ENCODE data around the gene GPHN.

GPHN gene

DNA sequence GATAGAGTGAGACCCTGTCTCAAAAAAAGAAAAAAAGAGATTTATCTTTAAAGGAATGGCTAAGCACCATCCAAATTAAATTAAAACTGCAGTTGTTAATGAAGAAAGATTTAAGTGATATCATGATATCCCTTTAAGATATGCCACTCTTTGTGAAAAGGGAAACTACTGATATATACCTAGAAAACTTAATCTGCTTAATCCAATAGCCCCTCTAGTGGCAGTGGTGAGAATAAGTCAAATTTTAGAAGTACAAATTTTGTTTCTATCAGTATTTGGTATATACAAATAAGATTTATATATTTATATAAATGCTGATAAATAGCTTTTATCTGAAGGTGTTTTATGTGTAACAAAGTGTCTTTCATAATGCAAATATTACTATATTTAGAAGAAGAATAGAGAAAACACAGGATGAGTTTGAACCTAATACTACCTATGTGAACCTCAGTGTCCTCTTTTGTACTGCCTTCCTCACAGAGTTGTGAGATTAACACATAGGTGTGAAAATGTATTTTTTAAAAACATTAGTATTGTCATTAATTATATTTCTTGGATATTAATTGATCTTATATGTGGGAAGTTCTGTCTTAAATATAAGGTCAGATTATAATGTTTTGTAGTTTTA lies 629.9 kb downstream of the GPHN start:
- no peak for DNase-seq (ENCODE audit: extremely low read depth in 1 of 2, low read depth in 1 of 2)

DNA sequence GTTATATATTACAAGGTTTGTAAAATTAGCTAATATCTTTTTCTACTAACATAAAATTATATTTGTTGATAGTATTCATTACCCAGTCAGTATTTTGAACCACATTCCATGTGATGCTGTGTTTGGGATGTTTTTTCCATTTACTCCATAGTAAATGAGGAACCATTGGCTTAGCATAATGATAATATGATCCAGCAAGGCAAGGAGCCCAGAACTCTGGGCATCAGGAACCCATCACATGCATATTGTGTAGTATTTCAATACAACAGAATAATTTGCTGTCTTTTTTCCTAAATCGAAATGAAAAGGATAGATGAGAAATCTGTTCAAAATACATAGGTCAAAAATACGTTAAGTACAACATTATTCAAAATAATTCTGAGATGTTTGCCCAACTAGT lies 632.6 kb downstream of the GPHN start:
- no peak for DNase-seq (ENCODE audit: extremely low read depth in 1 of 2, low read depth in 1 of 2)

DNA sequence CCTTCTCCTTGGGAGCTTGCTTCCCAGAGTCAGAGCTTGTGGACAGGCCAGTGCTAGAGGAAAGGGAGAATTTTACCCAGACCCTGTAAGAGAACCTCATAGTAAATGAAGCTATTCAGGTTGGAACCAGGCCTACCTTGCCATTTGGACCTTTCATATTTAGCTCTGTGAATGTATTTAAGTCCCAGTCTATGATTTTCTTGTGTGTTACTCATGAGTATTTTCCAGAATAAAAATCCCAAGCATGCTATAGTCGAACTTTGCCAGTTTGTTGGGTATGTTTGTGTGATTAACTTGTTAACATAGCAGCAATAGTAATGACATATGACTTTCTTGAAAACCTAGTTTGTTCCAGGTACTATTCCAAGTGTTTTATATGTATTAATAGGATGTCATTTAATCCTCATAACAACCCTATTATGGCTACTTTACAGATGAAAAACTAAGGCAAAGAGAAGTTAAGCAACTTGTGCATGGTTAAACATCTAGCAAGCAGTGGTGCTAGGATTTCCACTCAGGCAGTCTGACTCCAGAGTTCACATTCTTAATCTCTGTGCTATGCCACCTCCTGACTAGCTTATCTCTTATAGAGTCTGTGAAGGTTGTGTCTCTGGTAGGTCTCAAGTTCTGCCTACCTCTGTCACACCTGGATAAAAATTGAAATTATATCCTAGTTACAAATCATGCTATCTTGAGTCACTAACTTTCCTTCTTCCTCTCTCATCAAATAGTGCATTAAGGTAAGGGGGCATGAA lies 633.4 kb downstream of the GPHN start:
- no peak for DNase-seq (ENCODE audit: extremely low read depth in 1 of 2, low read depth in 1 of 2)

DNA sequence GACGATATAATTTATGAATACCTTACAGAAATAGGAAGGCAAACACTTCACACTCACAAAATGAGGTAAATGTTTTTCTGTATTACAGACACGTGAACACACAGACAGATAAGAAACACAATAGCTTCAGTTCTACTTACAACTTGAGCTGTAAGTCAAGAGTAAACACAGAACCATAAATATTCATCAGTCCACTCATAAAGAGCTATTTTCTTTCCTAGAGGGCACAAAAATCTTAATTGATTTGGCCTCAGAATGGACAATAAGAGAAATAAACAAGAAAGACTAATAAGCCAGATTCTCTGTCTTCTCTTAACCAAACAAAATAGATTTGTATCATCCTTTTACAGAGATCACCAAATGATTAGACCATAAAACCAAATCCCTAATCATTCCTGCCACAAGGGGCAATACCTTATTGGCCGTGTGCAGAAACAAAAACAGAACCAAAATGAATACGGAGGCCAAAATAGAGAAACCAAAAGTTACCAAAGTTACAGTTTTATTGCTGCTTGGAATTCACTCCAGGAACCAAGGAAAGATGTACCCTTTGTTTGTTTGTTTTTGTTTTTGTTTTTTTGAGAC lies 643.2 kb downstream of the GPHN start:
- no peak for DNase-seq (ENCODE audit: extremely low read depth in 1 of 2, low read depth in 1 of 2)

DNA sequence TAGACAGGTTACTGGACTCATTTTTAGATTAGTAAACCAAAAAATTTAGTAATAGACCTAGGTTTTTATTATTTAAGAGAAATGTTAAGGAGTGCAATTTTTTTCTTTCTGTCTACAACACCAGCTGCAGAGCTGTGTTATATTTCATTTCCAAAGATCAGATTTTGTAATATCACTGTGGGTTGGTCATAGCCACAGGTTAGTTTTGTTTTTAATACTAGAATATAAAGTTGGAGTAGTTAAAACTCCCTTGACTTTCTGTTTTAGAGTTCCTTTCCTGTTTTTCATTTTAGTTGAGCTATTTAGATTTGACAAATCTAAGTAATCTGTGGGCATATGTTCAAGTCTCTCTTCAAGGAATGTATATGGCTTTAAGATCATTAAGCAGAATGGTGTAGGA lies 650.6 kb downstream of the GPHN start:
- no peak for DNase-seq (ENCODE audit: extremely low read depth in 1 of 2, low read depth in 1 of 2)

DNA sequence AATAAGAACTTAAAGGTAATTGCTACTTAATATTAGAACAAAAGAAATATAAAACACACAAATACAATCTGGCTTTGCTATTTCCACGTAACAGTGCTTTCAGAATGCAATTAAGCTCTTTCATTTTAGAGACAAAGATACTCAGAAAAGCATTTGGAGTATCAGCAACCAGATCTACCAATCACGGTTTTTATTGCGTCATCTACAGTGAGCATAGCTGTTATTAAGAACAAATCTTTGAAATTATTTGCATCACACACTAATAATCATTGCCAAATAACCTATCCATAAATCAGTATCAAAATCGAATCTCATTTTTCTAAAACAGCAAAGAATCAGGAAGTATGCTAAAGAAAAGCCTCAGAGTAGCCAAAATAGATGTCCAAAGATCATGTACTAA lies 654.4 kb downstream of the GPHN start:
- DNase-seq (ENCODE audit: extremely low read depth in 1 of 2, low read depth in 1 of 2), result no peak

DNA sequence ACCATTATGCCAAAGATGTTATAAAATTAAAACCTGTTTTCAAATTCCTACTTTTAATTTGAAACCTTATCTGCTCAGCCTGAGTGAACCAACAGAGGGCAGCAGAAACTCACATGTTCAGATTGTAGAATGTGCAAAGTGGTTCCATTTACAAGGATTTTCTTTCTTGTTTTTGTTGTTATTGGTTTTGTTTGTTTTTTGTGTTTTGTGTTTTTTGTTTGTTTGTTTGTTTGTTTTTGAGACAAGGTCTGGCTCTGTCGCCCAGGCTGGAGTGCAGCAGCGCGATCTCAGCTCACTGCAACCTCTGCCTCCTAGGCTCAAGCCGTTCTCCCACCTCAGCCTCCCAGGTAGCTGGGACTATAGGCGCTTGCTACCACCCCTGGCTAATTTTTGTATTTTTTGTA lies 658.5 kb downstream of the GPHN start:
- no peak for DNase-seq (ENCODE audit: extremely low read depth in 1 of 2, low read depth in 1 of 2)

DNA sequence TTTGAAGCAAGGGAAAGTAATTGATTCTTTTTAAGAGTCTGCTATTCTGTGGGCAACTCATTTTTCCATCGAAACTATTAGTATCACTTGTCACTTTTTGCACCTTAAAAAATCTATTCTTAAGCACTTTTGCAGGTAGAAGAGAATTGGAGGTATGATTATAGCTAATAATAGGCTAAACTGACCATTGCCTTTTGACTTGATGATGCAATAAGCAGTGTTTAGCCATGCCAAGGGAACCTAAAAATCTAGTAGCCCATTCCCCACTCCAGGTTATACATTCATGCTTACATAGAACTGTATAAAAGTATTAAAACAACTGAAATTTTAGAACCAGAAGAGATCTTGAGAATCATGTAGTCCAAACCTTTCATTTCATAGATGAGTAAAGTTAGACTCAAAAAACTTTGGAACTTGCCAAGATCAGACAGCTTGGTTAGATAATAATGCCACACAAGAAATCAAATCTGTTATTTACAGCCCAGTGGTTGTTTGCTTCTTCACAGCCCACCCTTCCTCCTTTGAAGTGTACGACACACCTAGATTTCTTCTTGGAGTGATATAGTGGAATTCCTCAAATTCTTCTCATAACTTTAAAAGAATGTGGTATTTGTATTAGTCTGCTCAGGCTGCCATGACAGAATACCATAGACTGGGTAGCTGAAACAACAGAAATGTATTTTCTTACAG lies 659.6 kb downstream of the GPHN start:
- no peak for DNase-seq (ENCODE audit: extremely low read depth in 1 of 2, low read depth in 1 of 2)

DNA sequence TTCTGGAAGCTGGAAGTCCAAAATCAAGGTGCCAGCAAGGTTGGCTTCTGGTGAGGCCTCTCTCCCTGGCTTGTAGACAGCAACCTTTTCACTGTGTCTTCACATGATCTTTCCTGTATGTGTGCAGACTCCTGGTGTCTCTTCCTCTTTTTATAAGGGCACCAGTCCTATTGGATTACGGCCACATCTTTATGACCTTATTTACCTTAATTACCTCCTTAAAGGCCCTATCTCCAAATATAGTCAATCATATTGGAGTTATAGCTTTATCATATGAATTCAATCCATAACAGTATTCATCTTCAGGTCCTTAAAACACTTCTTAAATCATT lies 660.1 kb downstream of the GPHN start:
- DNase-seq (ENCODE audit: extremely low read depth in 1 of 2, low read depth in 1 of 2), result no peak

DNA sequence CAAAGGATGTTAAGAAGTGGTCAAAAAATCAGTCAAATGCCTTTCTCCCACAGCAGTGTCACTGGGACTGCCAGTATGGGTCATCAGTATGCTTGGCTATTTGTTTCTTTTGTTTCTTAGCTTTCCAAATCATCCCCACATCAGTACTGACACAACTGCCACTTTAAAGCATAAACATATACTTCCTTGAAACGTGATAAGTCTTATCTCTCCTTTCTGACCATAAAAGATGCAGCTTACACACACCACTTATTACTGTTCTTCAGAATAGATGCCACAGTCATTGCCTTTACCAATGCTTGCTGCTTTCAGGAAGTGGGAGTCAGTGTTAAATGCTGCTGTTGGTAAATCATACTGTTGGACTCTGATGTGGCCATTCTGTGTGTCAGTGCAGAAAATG lies 662.7 kb downstream of the GPHN start:
- DNase-seq (ENCODE audit: extremely low read depth in 1 of 2, low read depth in 1 of 2), result no peak

DNA sequence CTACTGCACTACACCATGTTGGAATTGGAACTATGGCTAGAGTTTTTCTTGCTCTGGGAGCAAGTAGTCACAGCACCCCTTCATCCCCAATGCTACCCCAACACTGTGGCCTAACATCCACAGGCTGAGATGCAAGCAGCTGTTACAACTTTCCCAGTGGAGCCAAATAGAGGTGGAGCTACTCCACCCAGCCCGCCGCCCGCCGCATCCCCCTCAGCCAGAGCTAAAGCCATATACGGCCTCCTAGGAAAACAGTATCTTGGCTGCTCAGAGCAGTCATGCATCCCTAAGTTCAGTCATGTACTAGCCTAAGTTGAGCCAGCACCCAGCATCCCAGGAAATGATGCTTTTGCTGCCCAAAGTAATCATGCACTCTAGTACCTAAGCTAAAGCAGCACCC lies 664.1 kb downstream of the GPHN start:
- no peak for DNase-seq (ENCODE audit: extremely low read depth in 1 of 2, low read depth in 1 of 2)

DNA sequence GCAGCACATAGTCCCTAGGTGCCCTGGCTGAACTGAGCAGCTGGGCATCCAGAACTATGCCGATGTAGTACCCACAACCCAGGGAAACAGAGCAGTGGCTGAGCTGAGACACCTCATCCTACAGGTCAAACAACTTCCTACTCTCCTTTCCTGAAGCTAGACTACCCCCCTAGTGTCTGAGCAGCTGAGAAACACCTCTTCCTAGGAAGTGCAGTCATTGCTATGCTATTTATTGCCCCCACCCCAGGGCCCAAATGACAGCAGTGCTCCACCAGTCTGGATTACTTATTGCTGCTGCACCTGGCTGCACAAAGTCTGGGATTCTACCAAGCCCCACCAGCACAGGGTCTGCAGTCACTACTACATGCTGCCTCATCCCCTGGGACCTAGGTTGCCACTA lies 664.6 kb downstream of the GPHN start:
- no peak for DNase-seq (ENCODE audit: extremely low read depth in 1 of 2, low read depth in 1 of 2)

DNA sequence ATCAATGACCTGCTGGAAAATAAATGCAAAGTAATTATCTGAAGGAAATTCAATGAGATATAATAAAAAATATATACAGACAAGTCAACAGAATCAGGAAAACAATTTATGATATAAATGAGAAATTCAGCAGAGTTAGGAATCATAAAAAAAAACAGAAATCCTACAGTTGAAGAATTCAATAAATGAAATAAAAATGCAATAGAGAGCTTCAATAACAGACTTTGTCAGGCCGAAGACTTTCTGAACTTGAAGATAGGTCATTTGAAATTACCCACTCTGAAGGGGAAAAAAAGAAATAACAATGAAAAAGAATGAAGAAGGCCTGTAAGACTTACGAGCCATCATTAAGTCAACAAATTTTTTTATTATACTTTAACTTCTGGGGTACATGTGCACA lies 665.8 kb downstream of the GPHN start:
- no peak for DNase-seq (ENCODE audit: extremely low read depth in 1 of 2, low read depth in 1 of 2)

DNA sequence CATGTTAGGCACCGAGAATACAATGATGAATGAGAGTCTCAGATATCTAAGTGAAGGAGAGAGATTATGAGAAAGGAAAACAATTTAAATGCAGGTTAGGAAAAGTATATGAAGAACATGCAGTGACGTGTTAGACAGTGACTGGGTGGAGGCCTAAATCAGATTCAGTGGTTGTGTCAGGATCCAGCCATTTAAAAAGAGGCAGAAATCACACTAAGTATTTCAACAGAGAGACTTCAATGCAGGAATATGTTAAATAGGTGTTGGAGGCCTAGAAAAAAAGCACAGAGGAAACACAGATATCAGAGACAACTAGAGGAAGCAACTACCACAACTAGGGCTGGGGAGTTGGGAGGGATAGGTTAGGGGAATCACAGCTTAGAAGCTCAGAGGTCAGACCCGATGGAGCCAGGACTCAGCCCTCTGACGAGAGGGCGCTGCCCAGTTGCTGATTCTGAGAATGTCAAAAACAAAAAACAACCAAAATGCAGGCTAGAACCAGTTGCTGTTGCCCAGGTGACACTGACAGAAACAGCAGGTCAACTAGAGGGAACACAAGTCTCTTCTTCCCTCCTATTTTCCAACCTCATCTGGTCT lies 678.3 kb downstream of the GPHN start:
- DNase-seq (ENCODE audit: extremely low read depth in 1 of 2, low read depth in 1 of 2), result no peak

DNA sequence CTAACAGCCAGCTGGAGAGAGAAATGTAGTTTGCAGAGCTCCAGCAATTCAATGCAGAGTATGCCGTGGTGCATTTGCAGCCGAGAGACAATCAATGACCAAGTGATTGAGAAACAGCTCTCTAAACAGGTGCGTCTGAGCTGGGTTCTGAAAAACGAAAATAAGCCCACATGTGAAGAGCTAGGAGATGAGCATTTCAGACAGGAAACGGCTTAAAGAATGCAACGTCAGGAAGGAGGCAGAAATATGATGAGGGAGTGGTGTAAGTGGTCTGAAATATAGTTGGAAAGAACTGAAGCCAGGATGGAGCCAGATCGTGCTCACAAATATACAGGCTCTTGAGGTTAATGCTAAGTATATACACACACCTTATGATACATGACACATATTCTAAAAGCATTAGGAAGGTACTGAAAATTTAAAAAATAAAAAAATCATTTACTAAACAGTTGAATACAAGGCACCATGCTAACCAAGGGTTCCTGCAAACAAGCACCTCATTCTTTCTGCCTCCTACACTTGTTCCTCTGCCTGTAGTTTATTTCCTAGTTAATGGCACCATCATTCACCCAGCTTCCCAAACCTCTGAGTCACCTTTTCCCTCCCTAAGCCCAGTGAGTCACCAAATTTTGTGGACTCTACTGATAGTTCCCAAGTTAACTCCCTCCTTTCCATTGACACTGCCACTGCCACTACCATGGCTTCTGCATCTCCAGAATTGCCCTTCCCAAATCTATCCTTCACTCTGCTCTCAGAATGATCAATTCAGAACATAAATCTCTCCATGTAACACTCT lies 679.0 kb downstream of the GPHN start:
- DNase-seq (ENCODE audit: extremely low read depth in 1 of 2, low read depth in 1 of 2), result no peak

DNA sequence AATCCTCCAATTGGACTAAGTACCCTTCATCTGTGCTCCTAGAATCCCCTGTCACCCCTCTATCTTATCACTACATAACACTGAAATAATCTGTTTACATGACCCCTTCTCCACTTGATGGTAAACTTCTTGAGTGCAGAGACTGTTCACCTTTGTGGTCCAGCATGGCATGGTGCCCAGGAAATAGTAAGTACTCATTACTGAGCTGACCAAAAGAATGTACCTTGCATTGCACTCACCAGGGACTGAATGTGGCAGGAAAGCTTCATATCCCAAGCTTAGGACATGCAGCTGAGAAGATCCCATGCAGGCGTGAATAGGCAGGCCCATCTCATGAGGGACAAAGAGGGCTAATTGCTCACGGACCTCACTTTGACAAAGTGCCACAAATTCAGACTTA lies 679.9 kb downstream of the GPHN start:
- no peak for DNase-seq (ENCODE audit: extremely low read depth in 1 of 2, low read depth in 1 of 2)

DNA sequence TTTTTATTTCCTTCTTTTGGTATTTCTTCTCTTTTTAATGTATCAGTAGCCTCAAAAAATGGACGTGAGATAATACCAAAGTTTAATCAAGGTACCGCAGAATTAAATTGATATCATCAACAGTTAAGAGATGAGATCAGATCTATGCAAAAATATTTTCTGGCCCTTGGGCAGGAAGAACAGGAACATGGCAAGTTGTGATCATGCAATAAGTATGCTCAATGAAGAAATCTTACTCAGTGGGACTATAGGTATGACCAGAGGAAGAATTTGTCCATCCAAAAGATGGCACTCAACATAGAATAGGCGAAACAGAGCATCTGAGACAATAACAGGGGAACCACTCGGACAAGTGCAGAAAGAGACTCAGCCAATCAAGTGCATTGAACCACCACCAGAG lies 680.4 kb downstream of the GPHN start:
- no peak for DNase-seq (ENCODE audit: extremely low read depth in 1 of 2, low read depth in 1 of 2)

DNA sequence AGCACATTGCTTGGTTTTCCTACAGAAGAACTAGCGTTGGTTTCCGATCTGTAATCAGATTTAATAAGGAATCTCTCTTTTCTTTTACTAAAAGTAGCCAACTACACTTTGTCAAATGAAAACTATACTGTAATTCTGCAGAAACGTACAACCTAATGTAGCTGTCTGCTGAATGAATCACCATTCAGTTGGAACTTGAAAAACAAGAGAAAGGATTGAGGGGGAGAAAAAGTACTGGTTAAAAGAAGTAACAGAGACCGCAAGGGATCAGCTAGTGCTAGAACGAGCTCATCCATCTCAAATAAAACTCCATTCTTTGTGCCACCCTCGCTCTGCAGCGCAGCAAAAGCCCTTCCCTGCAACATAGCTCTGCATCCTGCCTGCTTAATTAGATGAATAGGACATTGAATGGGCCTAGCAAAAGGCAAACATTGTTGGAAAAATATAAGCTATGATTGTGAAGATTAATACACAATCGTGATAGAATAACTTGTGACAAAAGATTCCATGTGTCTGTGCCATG lies 683.9 kb downstream of the GPHN start:
- DNase-seq (ENCODE audit: extremely low read depth in 1 of 2, low read depth in 1 of 2), result no peak

DNA sequence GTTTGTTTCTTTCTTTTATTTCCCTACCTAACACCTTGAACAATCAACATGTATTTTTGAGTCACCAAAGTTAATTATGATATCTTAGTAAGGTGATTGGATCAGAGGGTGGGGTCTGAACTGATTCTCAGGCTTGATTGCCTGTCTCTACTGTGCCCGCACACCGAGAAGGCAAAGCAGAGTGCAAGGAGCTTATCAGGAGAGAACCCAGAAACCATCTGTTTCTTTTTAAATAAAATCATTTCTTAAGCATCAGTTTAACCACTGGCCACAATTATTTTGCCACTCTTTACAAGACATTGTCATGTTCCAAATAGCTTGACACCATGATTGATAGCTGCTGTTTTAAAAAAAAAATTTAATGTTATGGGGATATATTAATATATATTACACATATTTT lies 684.4 kb downstream of the GPHN start:
- DNase-seq (ENCODE audit: extremely low read depth in 1 of 2, low read depth in 1 of 2), result no peak

DNA sequence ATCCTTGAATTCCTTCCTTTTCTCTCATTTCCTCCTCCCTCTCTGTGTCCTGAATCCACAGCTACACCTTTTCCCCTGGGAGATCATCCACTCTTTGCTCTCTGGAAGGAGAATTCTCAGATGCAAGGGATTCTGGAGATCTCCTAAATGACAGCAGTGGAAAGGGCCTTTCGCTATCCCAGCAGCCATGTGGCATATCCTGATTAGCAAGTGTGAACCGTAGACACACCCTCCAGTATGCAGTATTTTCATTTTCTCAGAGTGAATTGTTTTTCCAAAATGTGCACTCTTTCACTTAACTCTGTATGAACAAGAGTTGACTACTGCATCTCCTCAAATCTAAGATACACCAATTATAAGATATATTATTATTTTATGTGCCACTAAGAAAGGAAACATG lies 687.3 kb downstream of the GPHN start:
- DNase-seq (ENCODE audit: extremely low read depth in 1 of 2, low read depth in 1 of 2), result no peak

DNA sequence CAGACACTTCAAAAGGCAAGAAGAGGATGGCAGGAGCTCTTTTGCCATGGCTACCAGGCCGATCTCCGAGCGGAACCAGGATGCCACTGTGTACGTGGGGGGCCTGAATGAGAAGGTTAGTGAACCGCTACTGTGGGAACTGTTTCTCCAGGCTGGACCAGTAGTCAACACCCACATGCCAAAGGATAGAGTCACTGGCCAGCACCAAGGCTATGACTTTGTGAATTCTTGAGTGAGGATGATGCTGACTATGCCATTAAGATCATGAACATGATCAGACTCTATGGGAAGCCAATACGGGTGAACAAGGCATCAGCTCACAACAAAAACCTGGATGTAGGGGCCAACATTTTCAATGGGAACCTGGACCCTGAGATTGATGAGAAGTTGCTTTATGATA lies 691.1 kb downstream of the GPHN start:
- DNase-seq (ENCODE audit: extremely low read depth in 1 of 2, low read depth in 1 of 2), result no peak
